GM12891 (cell line): ENCODE measurements around the gene BRIP1.
"Not testable (repeated sequence)": the region's sequence is repeated elsewhere in the genome, so short reads cannot be mapped to it uniquely, and the experiment has no call there.

Experiments used
- DNase-seq: peaks from one replicate; pipeline ENCODE4 v3.0.0; 2011; ENCODE audit warnings: low spot score; ENCODE audit not compliant: insufficient read length
- FAIRE-seq: peaks from 2 replicates; lab custom pipeline; 2011; peaks lifted over from hg19 to GRCh38; lab: Jason Lieb, UNC
- PAX5 ChIP-seq: IDR thresholded peaks from 2 replicates; pipeline ENCODE4 v1.6.1; 2011; ENCODE audit warnings: low read length, moderate library complexity, mild to moderate bottlenecking; ENCODE audit not compliant: insufficient read depth, severe bottlenecking
- POLR2A ChIP-seq: IDR thresholded peaks from 2 replicates; pipeline ENCODE4 v1.6.1; 2011; ENCODE audit warnings: low read depth, low read length, control low read depth
- POLR2AphosphoS5 ChIP-seq: IDR thresholded peaks from 2 replicates; pipeline ENCODE4 v1.6.1; 2011; ENCODE audit warnings: low read depth, low read length, control low read depth
- POU2F2 ChIP-seq: IDR thresholded peaks from 2 replicates; pipeline ENCODE4 v1.6.1; 2011; ENCODE audit warnings: low read depth, mild to moderate bottlenecking, control low read depth, low read length, moderate library complexity
- SPI1 ChIP-seq: IDR thresholded peaks from 2 replicates; pipeline ENCODE4 v1.6.1; 2011; ENCODE audit warnings: low read depth, low read length, control low read depth
- TAF1 ChIP-seq: IDR thresholded peaks from 2 replicates; pipeline ENCODE4 v1.6.1; 2011; ENCODE audit warnings: low read depth, low read length, control low read depth

Gene BRIP1

DNA sequence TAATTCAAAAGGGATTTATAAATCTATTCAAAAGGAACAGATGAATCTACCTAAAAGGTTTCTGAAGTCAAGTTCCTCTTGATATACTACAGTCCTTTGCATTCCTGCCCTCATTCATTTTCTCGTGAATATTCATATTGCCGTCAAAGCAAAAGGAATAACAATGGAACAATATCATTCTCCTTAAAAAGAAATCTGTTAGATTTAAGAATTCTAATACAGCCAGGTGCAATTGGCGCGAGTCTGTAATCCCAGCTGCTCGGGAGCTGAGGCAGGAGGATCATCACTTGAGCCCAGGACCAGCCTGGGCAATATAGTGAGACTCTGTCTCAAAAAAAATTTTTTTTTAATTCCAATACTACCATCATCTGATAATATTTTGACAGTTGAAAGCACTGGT lies 130.3 kb downstream of the BRIP1 start:
- FAIRE-seq = no peak
- no peak for DNase-seq
- no peak for TF ChIP-seq PAX5
- TF ChIP-seq POLR2AphosphoS5 = no peak
- TF ChIP-seq TAF1 = no peak

DNA sequence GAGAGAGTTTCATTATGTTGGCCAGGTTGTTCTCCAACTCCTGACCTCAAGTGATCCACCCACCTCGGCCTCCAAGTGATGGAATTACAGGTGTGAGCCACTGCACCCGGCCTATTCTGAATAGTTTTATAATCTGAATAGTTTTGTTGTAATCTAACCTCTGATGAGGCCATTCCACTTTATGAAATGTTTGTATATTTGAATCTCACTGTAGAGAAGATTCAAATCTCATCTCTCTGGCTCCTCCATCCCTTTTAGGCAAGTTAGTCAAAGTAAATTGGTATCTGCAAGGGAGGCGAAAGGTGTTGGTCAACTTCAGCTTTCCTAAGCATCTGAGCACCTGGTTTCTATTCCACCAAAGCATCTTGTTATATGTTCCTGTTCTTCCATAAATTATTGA lies 131.2 kb downstream of the BRIP1 start:
- no peak for TF ChIP-seq POU2F2
- TF ChIP-seq SPI1 = no peak
- no peak for TF ChIP-seq PAX5
- TF ChIP-seq TAF1 = no peak
- no peak for TF ChIP-seq POLR2AphosphoS5
- TF ChIP-seq POLR2A = no peak
- no peak for DNase-seq
- no peak for FAIRE-seq

DNA sequence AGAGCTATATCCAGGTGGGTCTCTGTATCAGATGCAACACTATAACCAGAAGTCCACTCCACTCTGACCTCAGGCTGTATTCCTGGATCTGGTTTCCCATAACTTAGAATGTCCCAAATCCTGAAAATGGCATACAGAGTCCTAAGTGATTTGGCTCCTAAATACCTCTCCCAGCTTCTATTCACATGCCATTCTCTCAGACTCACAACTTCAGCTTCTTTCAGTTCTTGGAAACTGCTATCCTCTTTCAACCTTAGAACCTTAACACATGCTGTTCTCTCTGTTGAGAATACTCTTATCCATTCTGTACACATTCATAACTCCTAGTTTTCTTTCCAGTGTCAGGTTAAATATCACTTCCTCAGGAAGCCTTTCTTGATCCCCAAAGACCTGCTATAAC lies 132.0 kb downstream of the BRIP1 start:
- FAIRE-seq = no peak
- TF ChIP-seq POLR2A (no peak), TAF1 (no peak), SPI1 (no peak), POLR2AphosphoS5 (no peak), POU2F2 (no peak), PAX5 (no peak)

DNA sequence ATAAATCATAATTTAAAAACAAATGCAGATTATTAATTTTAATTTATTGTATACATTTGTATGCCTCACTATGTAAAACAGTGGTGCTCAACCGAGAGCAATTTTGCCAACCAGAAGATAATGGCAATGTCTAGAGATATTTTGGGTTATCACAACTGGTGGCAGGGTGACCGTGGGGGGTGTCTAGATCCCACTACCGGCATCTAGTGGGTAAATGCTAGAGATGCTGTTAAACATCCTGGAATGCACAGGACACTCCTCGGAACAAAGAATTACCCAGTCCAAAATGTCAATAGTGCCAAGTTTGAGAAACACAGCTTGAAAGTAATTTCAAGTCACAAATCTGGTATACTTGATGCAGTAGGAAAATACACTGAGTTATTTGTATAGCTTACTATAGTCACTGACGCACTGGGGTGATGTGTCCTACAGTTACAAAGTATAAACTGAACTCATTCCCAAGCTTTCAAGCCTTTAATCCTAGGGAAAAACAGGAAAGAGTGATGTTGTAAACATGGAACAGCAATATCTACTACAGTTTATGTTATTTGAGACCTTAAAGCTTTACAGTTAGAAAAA lies 133.5 kb downstream of the BRIP1 start:
- FAIRE-seq = peak; percentile 40
- no peak for TF ChIP-seq PAX5
- no peak for TF ChIP-seq POU2F2
- no peak for TF ChIP-seq POLR2AphosphoS5
- no peak for TF ChIP-seq SPI1
- no peak for TF ChIP-seq POLR2A
- no peak for TF ChIP-seq TAF1
- DNase-seq = no peak

More for the DNA sequence above, 132.0 kb downstream of the BRIP1 start:
- no peak for DNase-seq

DNA sequence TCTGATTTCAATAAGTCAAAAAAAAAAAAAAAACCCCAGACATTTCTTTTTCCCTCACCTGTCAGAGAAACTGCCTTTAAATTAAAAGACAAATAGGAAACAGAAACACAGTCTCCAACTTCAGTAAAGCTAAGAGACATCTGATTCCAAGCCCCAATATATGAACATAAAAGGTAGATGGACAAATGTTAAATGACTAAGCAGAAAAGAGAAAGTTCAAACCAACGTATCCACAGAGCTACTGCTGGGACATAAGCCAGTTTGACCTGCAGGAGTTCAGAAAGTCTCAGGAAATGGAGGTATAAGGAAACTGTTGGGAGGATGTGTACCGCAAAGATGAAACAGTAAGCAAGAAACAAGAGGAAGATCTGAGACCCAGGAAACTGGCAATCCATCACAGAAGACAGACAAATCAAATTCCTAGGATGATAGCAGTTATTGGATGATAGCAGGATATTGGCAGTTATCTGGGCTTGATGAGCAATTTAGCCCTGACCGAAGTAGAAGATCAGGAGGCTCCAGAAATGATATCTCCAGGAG lies 135.0 kb downstream of the BRIP1 start:
- TF ChIP-seq PAX5 (no peak), POLR2AphosphoS5 (no peak), POU2F2 (no peak), SPI1 (no peak), TAF1 (no peak), POLR2A (no peak)
- no peak for FAIRE-seq
- DNase-seq = no peak

DNA sequence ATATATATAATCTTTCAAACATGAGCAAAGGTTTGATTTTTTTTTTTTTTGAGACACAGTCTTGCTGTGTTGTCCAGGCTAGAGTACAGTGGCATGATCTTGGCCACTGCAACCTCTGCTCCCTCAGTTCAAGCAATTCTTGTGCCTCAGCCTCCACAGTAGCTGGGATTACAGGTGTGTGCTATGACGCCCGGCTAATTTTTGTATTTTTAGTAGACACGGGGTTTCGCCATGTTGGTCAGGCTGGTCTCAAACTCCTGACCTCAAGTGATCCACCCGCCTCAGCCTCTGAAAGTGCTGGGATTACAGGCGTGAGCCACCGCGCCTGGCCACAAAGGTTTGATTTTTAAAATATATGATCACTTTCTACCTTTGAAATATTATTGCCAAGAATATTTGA lies 135.5 kb downstream of the BRIP1 start:
- DNase-seq, FAIRE-seq: not testable (repeated sequence)

DNA sequence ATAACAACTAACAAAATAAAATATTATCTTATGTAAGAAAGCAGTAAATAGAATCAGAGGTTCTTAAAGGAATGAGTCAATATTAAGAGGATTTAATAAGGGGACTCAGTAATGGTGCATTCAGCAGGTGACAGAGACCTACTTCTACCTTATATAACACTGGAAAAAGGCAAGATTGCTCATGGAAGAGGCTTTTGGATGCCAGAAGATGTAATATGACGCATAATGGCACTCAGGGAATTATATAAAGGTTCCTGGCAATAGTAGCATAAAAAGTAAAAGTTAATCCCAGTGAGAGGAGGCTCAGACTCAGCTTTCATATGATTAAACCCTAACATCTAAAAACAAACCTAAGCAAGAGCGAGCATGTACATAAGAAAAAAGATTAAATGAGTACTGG lies 136.4 kb downstream of the BRIP1 start:
- DNase-seq (no peak), FAIRE-seq (no peak)
- TF ChIP-seq POLR2AphosphoS5 (no peak), SPI1 (no peak), PAX5 (no peak), POU2F2 (no peak), POLR2A (no peak), TAF1 (no peak)

DNA sequence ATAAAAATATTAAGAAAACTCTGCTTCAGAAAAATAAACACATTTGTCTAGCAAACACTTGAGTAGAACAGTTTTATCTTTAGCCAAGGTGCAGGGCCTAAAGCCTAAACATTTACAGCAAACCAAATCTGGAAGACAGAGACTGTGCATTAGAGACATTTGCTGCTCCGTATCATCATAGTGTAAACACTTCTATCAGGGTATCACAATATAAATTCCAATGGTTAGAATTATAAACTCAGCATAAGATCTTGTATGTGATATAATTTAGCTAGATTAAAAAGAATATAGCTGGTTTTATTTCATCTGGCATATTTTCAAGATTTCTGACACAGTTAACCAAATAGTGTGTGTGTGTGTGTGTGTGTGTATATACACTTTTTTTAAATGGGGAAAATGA lies 138.6 kb downstream of the BRIP1 start:
- DNase-seq = no peak
- FAIRE-seq = no peak
- TF ChIP-seq POLR2A = no peak
- TF ChIP-seq SPI1 = no peak
- TF ChIP-seq POLR2AphosphoS5 = no peak

DNA sequence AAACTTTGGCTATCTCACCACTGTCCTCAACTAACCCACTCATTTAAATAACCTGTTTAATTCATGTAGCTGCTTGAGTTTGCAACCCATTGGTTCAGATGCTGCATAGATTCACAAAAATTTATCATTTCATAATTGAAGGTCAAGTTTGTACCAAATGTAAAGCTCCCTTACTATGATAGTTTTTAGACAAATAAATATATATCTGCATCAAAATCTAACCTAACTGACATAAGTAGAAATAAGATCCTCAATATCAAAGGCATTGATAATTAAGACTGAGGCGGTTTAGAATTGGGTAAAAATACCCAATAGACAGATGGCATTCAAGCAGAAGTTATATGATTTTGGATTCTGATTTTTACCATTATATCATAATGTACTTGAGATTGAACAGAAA lies 139.4 kb downstream of the BRIP1 start:
- TF ChIP-seq PAX5 (no peak), TAF1 (no peak), POLR2A (no peak), SPI1 (no peak), POLR2AphosphoS5 (no peak), POU2F2 (no peak)
- DNase-seq = no peak
- no peak for FAIRE-seq

DNA sequence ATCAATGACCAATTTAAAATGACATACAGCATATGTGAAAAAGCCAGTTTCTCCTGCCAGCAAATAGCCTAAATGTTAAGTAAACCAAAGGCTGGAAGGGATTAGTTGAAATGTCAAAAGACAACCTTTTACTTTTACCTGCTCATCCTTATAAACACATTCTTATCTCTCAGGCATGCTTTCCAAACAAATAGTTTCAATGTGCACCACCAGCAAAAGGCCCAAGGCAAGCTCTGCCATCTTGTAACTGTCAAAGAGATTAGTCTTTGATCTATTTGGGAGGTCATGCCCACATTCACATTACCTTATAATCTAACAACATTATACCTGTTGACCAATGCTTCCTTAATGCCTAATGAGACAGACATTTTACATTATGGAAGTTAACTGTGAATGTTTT lies 140.1 kb downstream of the BRIP1 start:
- no peak for TF ChIP-seq SPI1
- no peak for TF ChIP-seq POU2F2
- TF ChIP-seq TAF1 = no peak
- no peak for TF ChIP-seq PAX5
- no peak for TF ChIP-seq POLR2A
- no peak for TF ChIP-seq POLR2AphosphoS5
- DNase-seq = no peak
- FAIRE-seq = no peak

DNA sequence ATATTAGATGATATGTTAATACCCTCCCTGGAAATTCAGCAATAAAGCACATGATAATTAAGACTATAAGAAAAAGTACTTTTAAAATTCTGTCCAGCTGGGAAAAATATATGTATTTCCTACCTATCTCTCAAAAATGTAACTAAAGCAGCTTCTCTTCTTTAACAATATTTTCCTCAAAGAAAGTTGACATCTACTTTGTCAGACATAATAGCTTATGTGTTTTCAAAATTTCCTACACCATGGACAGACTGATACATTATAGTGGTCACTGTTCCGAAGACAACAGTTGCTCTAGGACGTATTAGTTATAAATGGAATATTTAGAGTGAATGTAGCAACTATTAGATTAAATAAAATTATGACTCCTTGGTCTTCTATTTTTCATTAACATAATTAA lies 140.9 kb downstream of the BRIP1 start:
- no peak for TF ChIP-seq POU2F2
- TF ChIP-seq SPI1 = no peak
- no peak for TF ChIP-seq POLR2A
- no peak for TF ChIP-seq POLR2AphosphoS5
- no peak for FAIRE-seq
- DNase-seq = no peak
